PFSK-1 (cell line): ENCODE results near the gene PANK2.

Experiments
- FOXP2 ChIP-seq: optimal IDR thresholded peaks from 2 replicates; pipeline ENCODE3; 2011; ENCODE audit warnings: borderline replicate concordance, control low read depth, inconsistent platforms; ENCODE audit not compliant: insufficient read depth; ENCODE audit errors: extremely low read length, extremely low read depth
- POLR2AphosphoS5 ChIP-seq: IDR thresholded peaks from 2 replicates; pipeline ENCODE4 v1.6.1; 2012; ENCODE audit warnings: low read depth, mild to moderate bottlenecking, control low read depth, low read length, moderate library complexity
- SIN3A ChIP-seq: IDR thresholded peaks from 2 replicates; pipeline ENCODE4 v1.6.1; 2012; ENCODE audit warnings: mild to moderate bottlenecking, low read length, moderate library complexity, borderline replicate concordance; ENCODE audit not compliant: insufficient read depth
- TAF1 ChIP-seq: IDR thresholded peaks from 2 replicates; pipeline ENCODE4 v1.6.1; 2012; ENCODE audit warnings: low read length, control low read depth, borderline replicate concordance; ENCODE audit not compliant: insufficient read depth
- TF ChIP-seq, protein P1 (sequence below), 2 experiments: IDR thresholded peaks; 2 replicates each; pipeline versions ENCODE4 v1.6.1 to v1.8.0; 2011 to 2012; ENCODE audit warnings: low read depth in 2 of 2, low read length in 2 of 2, control low read depth in 1 of 2, inconsistent platforms in 1 of 2, mild to moderate bottlenecking in 1 of 2, moderate library complexity in 1 of 2; ENCODE audit not compliant: insufficient read depth in 1 of 2

The PANK2 gene

DNA sequence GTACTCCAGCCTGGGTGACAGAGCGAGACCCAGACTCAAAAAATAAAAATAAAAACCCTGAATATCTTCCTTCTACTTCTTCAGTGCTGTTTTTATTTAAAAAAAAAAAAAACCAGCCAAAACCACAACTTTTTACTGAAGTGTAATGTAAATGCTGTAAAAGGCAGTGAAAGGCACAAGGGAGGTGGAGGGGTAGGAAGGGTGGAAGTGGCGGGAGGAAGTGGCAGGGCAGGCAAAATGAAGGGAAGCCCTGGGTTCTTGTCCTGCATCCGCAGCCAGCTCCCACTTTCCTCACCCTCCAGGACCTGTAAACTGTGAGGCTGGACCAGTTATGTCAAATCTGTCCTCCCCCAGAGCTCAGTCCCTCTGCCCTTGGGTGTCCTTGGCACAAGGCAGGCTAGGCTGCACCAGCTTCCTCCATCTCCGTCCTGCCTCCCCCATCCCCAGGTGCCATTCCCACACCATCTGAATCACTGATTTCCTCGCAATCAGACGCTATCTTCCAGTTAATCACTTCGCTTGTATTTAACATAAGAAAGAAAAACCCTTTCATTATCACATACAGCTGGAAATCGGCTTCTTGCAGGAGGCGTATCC, 13.7 kb upstream of the PANK2 start:
- TF ChIP-seq POLR2AphosphoS5 (no peak), FOXP2 (no peak), TAF1 (no peak), SIN3A (no peak)
- TF ChIP-seq, protein P1, sequence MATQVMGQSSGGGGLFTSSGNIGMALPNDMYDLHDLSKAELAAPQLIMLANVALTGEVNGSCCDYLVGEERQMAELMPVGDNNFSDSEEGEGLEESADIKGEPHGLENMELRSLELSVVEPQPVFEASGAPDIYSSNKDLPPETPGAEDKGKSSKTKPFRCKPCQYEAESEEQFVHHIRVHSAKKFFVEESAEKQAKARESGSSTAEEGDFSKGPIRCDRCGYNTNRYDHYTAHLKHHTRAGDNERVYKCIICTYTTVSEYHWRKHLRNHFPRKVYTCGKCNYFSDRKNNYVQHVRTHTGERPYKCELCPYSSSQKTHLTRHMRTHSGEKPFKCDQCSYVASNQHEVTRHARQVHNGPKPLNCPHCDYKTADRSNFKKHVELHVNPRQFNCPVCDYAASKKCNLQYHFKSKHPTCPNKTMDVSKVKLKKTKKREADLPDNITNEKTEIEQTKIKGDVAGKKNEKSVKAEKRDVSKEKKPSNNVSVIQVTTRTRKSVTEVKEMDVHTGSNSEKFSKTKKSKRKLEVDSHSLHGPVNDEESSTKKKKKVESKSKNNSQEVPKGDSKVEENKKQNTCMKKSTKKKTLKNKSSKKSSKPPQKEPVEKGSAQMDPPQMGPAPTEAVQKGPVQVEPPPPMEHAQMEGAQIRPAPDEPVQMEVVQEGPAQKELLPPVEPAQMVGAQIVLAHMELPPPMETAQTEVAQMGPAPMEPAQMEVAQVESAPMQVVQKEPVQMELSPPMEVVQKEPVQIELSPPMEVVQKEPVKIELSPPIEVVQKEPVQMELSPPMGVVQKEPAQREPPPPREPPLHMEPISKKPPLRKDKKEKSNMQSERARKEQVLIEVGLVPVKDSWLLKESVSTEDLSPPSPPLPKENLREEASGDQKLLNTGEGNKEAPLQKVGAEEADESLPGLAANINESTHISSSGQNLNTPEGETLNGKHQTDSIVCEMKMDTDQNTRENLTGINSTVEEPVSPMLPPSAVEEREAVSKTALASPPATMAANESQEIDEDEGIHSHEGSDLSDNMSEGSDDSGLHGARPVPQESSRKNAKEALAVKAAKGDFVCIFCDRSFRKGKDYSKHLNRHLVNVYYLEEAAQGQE (IDR thresholded peaks at IDR 0.05; ENCODE audit: insufficient read depth in 1 of 2, low read depth in 2 of 2, low read length in 2 of 2) = no peak

DNA sequence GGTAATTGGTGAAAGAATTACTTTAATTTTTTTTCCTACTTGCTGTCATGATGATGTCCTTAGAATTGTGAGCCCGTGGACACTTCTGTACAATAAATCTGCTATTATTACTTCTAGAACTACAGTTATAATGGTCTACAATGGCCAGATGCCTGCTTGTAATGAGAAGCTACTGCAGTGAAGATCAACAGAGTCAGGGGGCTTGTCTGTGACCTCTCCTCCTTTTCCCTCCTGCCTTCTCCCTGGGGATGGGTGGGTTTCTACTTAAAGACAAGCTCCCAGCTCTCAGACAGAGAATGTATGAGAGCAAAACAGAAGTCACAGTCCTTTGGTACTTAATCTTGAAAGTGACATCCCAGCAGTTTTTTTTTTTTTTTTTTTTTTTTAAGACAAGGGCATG, 13.2 kb upstream of the PANK2 start:
- TF ChIP-seq SIN3A (no peak), FOXP2 (no peak), POLR2AphosphoS5 (no peak), TAF1 (no peak)
- TF ChIP-seq, protein P1 (IDR thresholded peaks at IDR 0.05; ENCODE audit: insufficient read depth in 1 of 2, low read depth in 2 of 2, low read length in 2 of 2) = no peak

- no peak for TF ChIP-seq POLR2AphosphoS5
- TF ChIP-seq, protein P1 (IDR thresholded peaks at IDR 0.05; ENCODE audit: insufficient read depth in 1 of 2, low read depth in 2 of 2, low read length in 2 of 2) = no peak
- TF ChIP-seq SIN3A = no peak
- TF ChIP-seq TAF1 = no peak
- no peak for TF ChIP-seq FOXP2
Observed at GRCh38 chr20:3876676-3877075, 12.5 kb upstream of the PANK2 start.

GRCh38 chr20:3885715-3886114, 3.5 kb upstream of the PANK2 start:
- TF ChIP-seq FOXP2 (no peak), TAF1 (no peak), SIN3A (no peak)
- TF ChIP-seq, protein P1 (IDR thresholded peaks at IDR 0.05; ENCODE audit: insufficient read depth in 1 of 2, low read depth in 2 of 2, low read length in 2 of 2) = no peak
